Erythroblast (primary cell): ENCODE data around the gene EIF5AL1.

Experiments used
- GATA1 ChIP-seq: IDR thresholded peaks from 2 replicates; pipeline ENCODE4 v1.6.1; 2011; ENCODE audit warnings: low read depth, mild to moderate bottlenecking, control low read depth, low read length, moderate library complexity
- POLR2A ChIP-seq: IDR thresholded peaks from 2 replicates; pipeline ENCODE4 v1.6.1; 2011; ENCODE audit warnings: mild to moderate bottlenecking, low read length

DNA sequence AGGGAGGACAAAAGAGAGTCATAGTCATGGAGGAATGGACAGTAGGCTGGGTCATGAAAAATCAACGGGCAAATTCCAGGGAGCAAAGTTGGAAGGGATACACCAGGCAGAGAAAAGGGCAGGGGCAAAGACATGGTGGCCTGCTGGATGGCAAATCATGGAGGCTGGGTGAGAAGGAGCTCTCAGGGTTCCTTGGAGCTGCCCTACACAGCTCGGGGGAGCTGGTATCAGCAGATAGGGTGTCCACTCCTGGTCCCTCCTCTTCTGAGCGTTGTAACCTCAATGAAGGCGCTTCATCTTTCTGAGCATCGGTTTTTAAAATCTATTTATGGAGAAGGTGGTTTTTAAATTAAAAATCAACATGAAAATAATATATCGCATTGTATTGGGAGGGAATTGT lies 27.9 kb upstream of the EIF5AL1 start:
- no peak for TF ChIP-seq POLR2A
- no peak for TF ChIP-seq GATA1
